SK-N-SH (cell line): ENCODE results near the gene C18orf32. TPM values are rescaled to one million over a fixed set of nuclear protein-coding genes. Genes with fewer than 3 reads are reported as not detected.

Experiments
- CTCF ChIA-PET: fragments of 300-600, 350-600 bp; formaldehyde crosslinking; extraction: SDS; loops from one replicate; lab custom pipeline; 2021; lab: Yijun Ruan, JAX
- POLR2A ChIA-PET: fragments of 350-600 bp; sonication (Branson Sonifier 250); formaldehyde crosslinking; extraction: SDS; loops from one replicate; lab custom pipeline; 2020; ENCODE audit warnings: antibody characterized with exemption, inconsistent platforms; lab: Yijun Ruan, JAX
- DNase-seq: peaks from one replicate; pipeline ENCODE4 v3.0.0; 2012
- H2AFZ ChIP-seq: fragments of 200-600 bp; sonication (generic); 2 replicates; pipeline ENCODE4 v1.8.1; 2016; ENCODE audit warnings: antibody characterized with exemption, mild to moderate bottlenecking, low read depth
- H3F3A ChIP-seq: fragments of 200-600 bp; sonication (generic); replicated peaks from 2 replicates; pipeline ENCODE3; 2016; ENCODE audit warnings: antibody characterized with exemption, mild to moderate bottlenecking; ENCODE audit not compliant: insufficient read depth
- H3K27ac ChIP-seq, 2 experiments: fragments of 200-500 bp in 1 of 2; fragments of 200-600 bp in 1 of 2; sonication (Bioruptor generic) in 1 of 2; sonication (generic), shearing (Covaris generic) in 1 of 2; 2 replicates each; pipeline versions ENCODE4 v1.5.1 to v1.6.1; 2014 to 2016; ENCODE audit warnings: low read depth in 2 of 2, inconsistent platforms in 1 of 2, low read length in 1 of 2, mild to moderate bottlenecking in 1 of 2, mixed read lengths in 1 of 2
- H3K27me3 ChIP-seq: fragments of 200-600 bp; sonication (generic), shearing (Covaris generic); 2 replicates; pipeline ENCODE4 v1.6.1; 2016; ENCODE audit warnings: mixed run types; ENCODE audit not compliant: insufficient read depth
- H3K36me3 ChIP-seq, 2 experiments: fragments of 200-500 bp in 1 of 2; fragments of 200-600 bp in 1 of 2; sonication (Bioruptor generic) in 1 of 2; sonication (generic) in 1 of 2; replicated peaks in 1 of 2; 2 replicates each; pipeline versions ENCODE3 to v1.5.1; 2014 to 2016; ENCODE audit warnings: low read length in 1 of 2, mild to moderate bottlenecking in 1 of 2; ENCODE audit not compliant: insufficient read depth in 2 of 2, control insufficient read depth in 1 of 2
- H3K4me1 ChIP-seq, 2 experiments: fragments of 200-500 bp in 1 of 2; fragments of 200-600 bp in 1 of 2; sonication (Bioruptor generic) in 1 of 2; sonication (generic), shearing (Covaris generic) in 1 of 2; 2 replicates each; pipeline versions ENCODE4 v1.5.1 to v1.6.1; 2014 to 2016; ENCODE audit warnings: low read depth in 1 of 2, low read length in 1 of 2, mixed run types in 1 of 2; ENCODE audit not compliant: insufficient read depth in 2 of 2, control insufficient read depth in 1 of 2
- H3K4me2 ChIP-seq: fragments of 200-600 bp; sonication (generic), shearing (Covaris generic); 2 replicates; pipeline ENCODE4 v1.6.1; 2017; ENCODE audit warnings: mixed run types
- H3K4me3 ChIP-seq, 2 experiments: fragments of 200-500 bp in 1 of 2; fragments of 200-600 bp in 1 of 2; sonication (Bioruptor generic) in 1 of 2; sonication (generic), shearing (Covaris generic) in 1 of 2; 2 replicates each; pipeline versions ENCODE4 v1.5.1 to v1.8.1; 2014 to 2016; ENCODE audit warnings: low read depth in 2 of 2, inconsistent platforms in 1 of 2, low read length in 1 of 2, mild to moderate bottlenecking in 1 of 2, mixed read lengths in 1 of 2, moderate library complexity in 1 of 2
- H3K79me2 ChIP-seq: fragments of 200-600 bp; sonication (generic); 2 replicates; pipeline ENCODE4 v1.8.1; 2017; ENCODE audit warnings: mild to moderate bottlenecking; ENCODE audit not compliant: insufficient read depth
- H3K9ac ChIP-seq: fragments of 200-600 bp; sonication (generic); 2 replicates; pipeline ENCODE4 v1.6.1; 2017; ENCODE audit warnings: mixed run types
- H3K9me2 ChIP-seq: fragments of 200-600 bp; sonication (generic); 2 replicates; pipeline ENCODE4 v1.6.1; 2017; ENCODE audit warnings: mixed run types
- H3K9me3 ChIP-seq: fragments of 200-600 bp; sonication (generic); 2 replicates; pipeline ENCODE4 v1.6.1; 2017; ENCODE audit warnings: mixed run types, mild to moderate bottlenecking, moderate library complexity
- H4K20me1 ChIP-seq: fragments of 200-600 bp; sonication (generic); 2 replicates; pipeline ENCODE4 v1.6.1; 2017; ENCODE audit warnings: mild to moderate bottlenecking, mixed run types; ENCODE audit not compliant: insufficient read depth
- CHD2 ChIP-seq: fragments of 150-350 bp; IDR thresholded peaks from 2 replicates; pipeline ENCODE4 v1.6.1; 2018; ENCODE audit warnings: low read length; ENCODE audit not compliant: partially characterized antibody
- ELF1 ChIP-seq: IDR thresholded peaks from 2 replicates; pipeline ENCODE4 v1.4.0; 2012
- EP300 ChIP-seq, 2 experiments: IDR thresholded peaks; 2 replicates each; pipeline versions ENCODE4 v1.4.0 to v1.6.1; 2012; ENCODE audit warnings: borderline replicate concordance in 1 of 2, low read depth in 1 of 2, low read length in 1 of 2
- EZH2phosphoT487 ChIP-seq: fragments of 200-600 bp; sonication (generic); IDR thresholded peaks from 2 replicates; pipeline ENCODE4 v1.6.1; 2017; ENCODE audit warnings: low read depth, mixed run types, mild to moderate bottlenecking, antibody characterized with exemption, moderate library complexity, borderline replicate concordance
- FOXJ3 ChIP-seq: sonication (generic); formaldehyde crosslinking; IDR thresholded peaks from 2 replicates; pipeline ENCODE4 v1.5.1; 2020; ENCODE audit warnings: mild to moderate bottlenecking, missing genetic modification reagents
- GABPA ChIP-seq: IDR thresholded peaks from 2 replicates; pipeline ENCODE4 v1.4.0; 2012; ENCODE audit warnings: low read depth, mild to moderate bottlenecking
- MEF2A ChIP-seq: IDR thresholded peaks from 2 replicates; pipeline ENCODE4 v1.4.0; 2012; ENCODE audit warnings: low read depth, borderline replicate concordance
- NFIC ChIP-seq: IDR thresholded peaks from 2 replicates; pipeline ENCODE4 v1.4.0; 2012; ENCODE audit warnings: borderline replicate concordance
- RAD21 ChIP-seq: IDR thresholded peaks from 2 replicates; pipeline ENCODE4 v1.6.1; 2012; ENCODE audit warnings: mild to moderate bottlenecking, low read length
- RFX5 ChIP-seq: IDR thresholded peaks from 2 replicates; pipeline ENCODE4 v1.6.1; 2012; ENCODE audit warnings: mild to moderate bottlenecking, improper control_type of control experiment, low read length
- SMC3 ChIP-seq: IDR thresholded peaks from 2 replicates; pipeline ENCODE4 v1.6.1; 2012; ENCODE audit warnings: low read depth, low read length, improper control_type of control experiment
- TEAD4 ChIP-seq: IDR thresholded peaks from 2 replicates; pipeline ENCODE4 v1.4.0; 2012; ENCODE audit warnings: mild to moderate bottlenecking, borderline replicate concordance; ENCODE audit not compliant: insufficient read depth
- WGBS: methylation state at CpG from one replicate; pipeline ENCODE4 v1.1.6; 2017; ENCODE audit warnings: low lambda C conversion rate; 5-methylcytosine and 5-hydroxymethylcytosine counted together
- polyA plus RNA-seq, 3 experiments: library from polyadenylated mRNA; depleted of rRNA; stranded (reverse); fragments of >200 nt; gene quantifications; 2 replicates each; pipeline ENCODE4 v1.2.3, GENCODE V29; 2012
- TF ChIP-seq, protein P1 (sequence below): IDR thresholded peaks from 2 replicates; pipeline ENCODE4 v1.4.0; 2012; ENCODE audit warnings: low read depth, borderline replicate concordance
- TF ChIP-seq, protein P2 (sequence below): fragments of 200-600 bp; sonication (generic); IDR thresholded peaks from 2 replicates; pipeline ENCODE4 v1.6.1; 2017; ENCODE audit warnings: antibody characterized with exemption, mild to moderate bottlenecking, moderate library complexity
- TF ChIP-seq, protein P3 (sequence below): fragments of 150-350 bp; IDR thresholded peaks from 2 replicates; pipeline ENCODE4 v1.6.1; 2016; ENCODE audit warnings: mild to moderate bottlenecking, low read depth, low read length
- TF ChIP-seq, protein P4 (sequence below): IDR thresholded peaks from 2 replicates; pipeline ENCODE4 v1.4.0; 2012; ENCODE audit warnings: low read depth
- TF ChIP-seq, protein P5 (sequence below): IDR thresholded peaks from 2 replicates; pipeline ENCODE4; 2012

The C18orf32 gene
- polyA plus RNA-seq, 1 of the 3 experiments (the other 2 are of a cell fraction), result 29.4 TPM

DNA sequence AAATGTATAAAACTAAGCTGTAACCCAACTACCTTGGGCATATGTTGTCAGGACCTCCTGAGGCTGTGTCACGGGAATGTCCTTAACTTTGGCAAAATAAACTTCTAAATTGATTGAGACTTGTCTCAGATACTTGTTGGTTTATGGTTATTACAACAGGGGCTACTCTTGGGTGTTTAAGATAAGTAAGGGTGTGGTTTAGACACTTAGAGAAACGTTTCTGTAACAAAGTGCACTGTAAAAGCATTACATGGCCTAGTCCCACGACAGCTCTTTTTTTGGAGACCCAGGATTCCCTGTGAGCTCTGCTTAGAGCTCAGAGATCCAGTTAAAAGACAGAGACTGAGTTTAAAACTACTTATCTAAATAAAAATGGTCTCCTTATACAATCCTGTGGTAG, 42.6 kb upstream of the C18orf32 start:
- H3K27ac ChIP-seq, result no peak overlapping the region
- WGBS, result 65% methylated on average over 3 of the region's 3 CpGs
- no peak overlapping the region for H3K9ac ChIP-seq
- POLR2A ChIA-PET, result no interaction called here
- no peaks in the 10 kb centered on the region for H3K9me3 ChIP-seq
- no peaks in the 10 kb centered on the region for H3K27me3 ChIP-seq
- TF ChIP-seq, protein P1, sequence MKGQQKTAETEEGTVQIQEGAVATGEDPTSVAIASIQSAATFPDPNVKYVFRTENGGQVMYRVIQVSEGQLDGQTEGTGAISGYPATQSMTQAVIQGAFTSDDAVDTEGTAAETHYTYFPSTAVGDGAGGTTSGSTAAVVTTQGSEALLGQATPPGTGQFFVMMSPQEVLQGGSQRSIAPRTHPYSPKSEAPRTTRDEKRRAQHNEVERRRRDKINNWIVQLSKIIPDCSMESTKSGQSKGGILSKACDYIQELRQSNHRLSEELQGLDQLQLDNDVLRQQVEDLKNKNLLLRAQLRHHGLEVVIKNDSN, result no peak
- no peak for TF ChIP-seq NFIC
- TF ChIP-seq, protein P2, sequence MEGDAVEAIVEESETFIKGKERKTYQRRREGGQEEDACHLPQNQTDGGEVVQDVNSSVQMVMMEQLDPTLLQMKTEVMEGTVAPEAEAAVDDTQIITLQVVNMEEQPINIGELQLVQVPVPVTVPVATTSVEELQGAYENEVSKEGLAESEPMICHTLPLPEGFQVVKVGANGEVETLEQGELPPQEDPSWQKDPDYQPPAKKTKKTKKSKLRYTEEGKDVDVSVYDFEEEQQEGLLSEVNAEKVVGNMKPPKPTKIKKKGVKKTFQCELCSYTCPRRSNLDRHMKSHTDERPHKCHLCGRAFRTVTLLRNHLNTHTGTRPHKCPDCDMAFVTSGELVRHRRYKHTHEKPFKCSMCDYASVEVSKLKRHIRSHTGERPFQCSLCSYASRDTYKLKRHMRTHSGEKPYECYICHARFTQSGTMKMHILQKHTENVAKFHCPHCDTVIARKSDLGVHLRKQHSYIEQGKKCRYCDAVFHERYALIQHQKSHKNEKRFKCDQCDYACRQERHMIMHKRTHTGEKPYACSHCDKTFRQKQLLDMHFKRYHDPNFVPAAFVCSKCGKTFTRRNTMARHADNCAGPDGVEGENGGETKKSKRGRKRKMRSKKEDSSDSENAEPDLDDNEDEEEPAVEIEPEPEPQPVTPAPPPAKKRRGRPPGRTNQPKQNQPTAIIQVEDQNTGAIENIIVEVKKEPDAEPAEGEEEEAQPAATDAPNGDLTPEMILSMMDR, result no peak
- no peak for TF ChIP-seq CHD2
- TF ChIP-seq GABPA, result no peak
- TF ChIP-seq, protein P3, sequence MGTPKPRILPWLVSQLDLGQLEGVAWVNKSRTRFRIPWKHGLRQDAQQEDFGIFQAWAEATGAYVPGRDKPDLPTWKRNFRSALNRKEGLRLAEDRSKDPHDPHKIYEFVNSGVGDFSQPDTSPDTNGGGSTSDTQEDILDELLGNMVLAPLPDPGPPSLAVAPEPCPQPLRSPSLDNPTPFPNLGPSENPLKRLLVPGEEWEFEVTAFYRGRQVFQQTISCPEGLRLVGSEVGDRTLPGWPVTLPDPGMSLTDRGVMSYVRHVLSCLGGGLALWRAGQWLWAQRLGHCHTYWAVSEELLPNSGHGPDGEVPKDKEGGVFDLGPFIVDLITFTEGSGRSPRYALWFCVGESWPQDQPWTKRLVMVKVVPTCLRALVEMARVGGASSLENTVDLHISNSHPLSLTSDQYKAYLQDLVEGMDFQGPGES, result no peak
- no peaks in the 10 kb centered on the region for H3F3A ChIP-seq
- H3K4me2 ChIP-seq, result no peak overlapping the region
- H3K9me2 ChIP-seq, result no peaks in the 10 kb centered on the region
- DNase-seq, result no peak
- 0 out of 4 replicates have a peak, but pooled peaks cover 0 to 10% of the 10 kb centered on the region in 2 experiments for H3K4me1 ChIP-seq
- no peaks in the 10 kb centered on the region for H3K36me3 ChIP-seq
- CTCF ChIA-PET, result interaction anchor here (1.8 kb wide), 1 partner anchor 19 kb away, joined by 5 read pairs; no protein-coding TSS in a partner anchor
- no peak overlapping the region for H3K4me3 ChIP-seq
- no peak overlapping the region for H2AFZ ChIP-seq
- no peaks in the 10 kb centered on the region for H4K20me1 ChIP-seq
- no peaks in the 10 kb centered on the region for H3K79me2 ChIP-seq

DNA sequence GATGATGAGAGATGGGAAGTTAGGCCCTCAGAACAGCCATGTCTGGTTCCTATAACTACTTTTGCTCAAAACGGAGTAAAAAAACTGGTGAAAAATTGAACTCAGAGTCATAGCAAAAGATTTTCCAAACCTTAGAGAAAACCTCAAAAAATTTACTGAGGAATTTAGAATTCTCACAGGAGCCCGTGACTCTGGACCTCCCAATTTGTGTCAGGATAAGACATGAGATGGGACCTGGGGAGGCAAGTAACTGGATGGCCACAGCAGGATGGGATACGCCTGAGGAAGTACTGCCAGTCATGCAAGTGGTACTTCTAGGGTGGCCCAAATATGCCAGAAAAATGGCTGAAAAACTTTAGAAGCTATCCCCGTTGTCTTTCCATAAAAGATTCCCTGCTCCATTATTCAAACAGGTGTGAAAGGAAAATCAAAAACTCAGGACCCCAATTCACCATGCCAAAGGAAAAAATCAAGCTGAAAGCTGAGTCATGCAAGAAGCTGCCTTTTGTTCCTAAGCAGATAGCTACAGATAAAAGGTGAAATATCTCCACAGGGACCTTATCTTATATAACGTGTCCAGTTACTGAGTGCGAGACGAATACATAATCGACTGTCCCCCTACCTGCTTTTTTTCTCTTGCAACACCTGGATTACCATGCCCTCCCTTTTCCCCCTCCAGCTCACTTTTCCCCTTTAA, 40.7 kb upstream of the C18orf32 start:
- CTCF ChIA-PET, result interaction anchor here (0.7 to 1.8 kb wide), 4 partner anchors 17 to 331 kb away, joined by 4 to 10 read pairs (median 6); no protein-coding TSS in a partner anchor

More for the DNA sequence above, 40.7 kb upstream of the C18orf32 start:
- no peak for TF ChIP-seq EZH2phosphoT487
- no peak for TF ChIP-seq TEAD4
- no peak for TF ChIP-seq ELF1
- TF ChIP-seq CHD2, result no peak
- TF ChIP-seq, protein P4, sequence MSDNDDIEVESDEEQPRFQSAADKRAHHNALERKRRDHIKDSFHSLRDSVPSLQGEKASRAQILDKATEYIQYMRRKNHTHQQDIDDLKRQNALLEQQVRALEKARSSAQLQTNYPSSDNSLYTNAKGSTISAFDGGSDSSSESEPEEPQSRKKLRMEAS, result no peak
- TF ChIP-seq, protein P5, sequence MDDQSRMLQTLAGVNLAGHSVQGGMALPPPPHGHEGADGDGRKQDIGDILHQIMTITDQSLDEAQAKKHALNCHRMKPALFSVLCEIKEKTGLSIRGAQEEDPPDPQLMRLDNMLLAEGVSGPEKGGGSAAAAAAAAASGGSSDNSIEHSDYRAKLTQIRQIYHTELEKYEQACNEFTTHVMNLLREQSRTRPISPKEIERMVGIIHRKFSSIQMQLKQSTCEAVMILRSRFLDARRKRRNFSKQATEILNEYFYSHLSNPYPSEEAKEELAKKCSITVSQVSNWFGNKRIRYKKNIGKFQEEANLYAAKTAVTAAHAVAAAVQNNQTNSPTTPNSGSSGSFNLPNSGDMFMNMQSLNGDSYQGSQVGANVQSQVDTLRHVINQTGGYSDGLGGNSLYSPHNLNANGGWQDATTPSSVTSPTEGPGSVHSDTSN, result no peak
- TF ChIP-seq EP300 (IDR thresholded peaks at IDR 0.05; ENCODE audit: borderline replicate concordance in 1 of 2, low read depth in 1 of 2, low read length in 1 of 2), result no peak
- no peak for TF ChIP-seq RAD21
- no peak for TF ChIP-seq SMC3
- TF ChIP-seq, protein P2, result no peak
- no peak for TF ChIP-seq FOXJ3 (CRISPR knock-in tag)
- TF ChIP-seq MEF2A, result no peak
- no peak for TF ChIP-seq RFX5
- DNase-seq, result no peak
- Histone ChIP-seq H3K9me3 (no peaks in the 10 kb centered on the region), H3F3A (no peaks in the 10 kb centered on the region), H3K4me1 (0 out of 4 replicates have a peak, but pooled peaks cover 0 to 10% of the 10 kb centered on the region in 2 experiments), H3K4me3 (no peak overlapping the region), H3K9me2 (no peaks in the 10 kb centered on the region), H3K9ac (no peak overlapping the region), H3K4me2 (no peak overlapping the region), H3K27ac (no peak overlapping the region), H3K79me2 (no peaks in the 10 kb centered on the region), H2AFZ (0 out of 2 replicates have a peak overlapping the region, but pooled peaks have one; percentile 59), H3K36me3 (no peaks in the 10 kb centered on the region), H3K27me3 (no peaks in the 10 kb centered on the region), H4K20me1 (no peaks in the 10 kb centered on the region)
- POLR2A ChIA-PET, result no interaction called here
- 79% methylated on average over 8 of the region's 8 CpGs for WGBS
